Bone marrow (tissue), 2 donors: ENCODE measurements around the gene BDKRB1.

Experiments
- DNase-seq, 2 donors: peaks; one replicate each; lab custom pipeline; 2025; lab: John Stamatoyannopoulos, UW

The BDKRB1 gene

DNA sequence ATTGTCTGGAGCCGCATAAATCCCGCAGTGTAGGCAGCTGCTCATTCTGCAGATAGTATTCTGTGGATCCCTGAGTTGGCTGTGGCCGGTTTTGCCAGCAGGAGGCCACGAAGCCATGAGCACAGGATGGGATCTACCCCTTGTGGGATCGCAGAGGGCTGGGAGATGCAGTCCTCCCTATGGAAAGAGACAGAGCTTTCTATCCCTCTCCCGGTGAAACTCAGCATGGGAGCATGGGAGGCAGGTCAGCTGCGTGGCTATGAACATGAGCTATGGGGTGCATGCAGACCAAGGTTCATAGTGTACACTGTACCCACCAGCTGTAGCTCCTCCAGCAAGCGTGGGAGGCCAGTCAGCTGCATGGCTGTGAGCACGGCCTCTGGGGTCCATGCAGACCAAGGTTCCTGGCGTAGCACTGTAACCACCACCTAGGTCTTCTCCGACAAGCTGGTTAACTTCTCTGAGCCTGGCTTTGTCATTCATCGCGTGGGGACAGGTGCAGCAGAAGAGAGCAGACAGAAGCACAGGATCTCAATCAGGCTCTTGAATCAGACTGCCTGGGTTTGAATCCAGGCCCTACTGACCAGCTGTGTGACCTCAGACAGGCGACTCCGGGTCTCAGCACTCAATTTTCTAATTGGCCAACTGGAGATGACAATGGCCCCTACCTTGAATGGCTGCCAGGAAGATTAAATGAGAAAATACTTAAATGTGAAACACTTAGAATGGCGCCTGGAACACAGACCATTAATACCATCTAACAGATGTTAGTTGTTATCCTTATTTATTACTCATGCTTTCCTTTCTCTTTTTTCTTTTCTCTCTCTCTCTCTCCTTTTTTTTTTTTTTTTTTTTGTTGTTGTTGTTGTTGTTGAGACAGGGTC is 6.0 kb downstream of the BDKRB1 start:
- DNase-seq = no peak

DNA sequence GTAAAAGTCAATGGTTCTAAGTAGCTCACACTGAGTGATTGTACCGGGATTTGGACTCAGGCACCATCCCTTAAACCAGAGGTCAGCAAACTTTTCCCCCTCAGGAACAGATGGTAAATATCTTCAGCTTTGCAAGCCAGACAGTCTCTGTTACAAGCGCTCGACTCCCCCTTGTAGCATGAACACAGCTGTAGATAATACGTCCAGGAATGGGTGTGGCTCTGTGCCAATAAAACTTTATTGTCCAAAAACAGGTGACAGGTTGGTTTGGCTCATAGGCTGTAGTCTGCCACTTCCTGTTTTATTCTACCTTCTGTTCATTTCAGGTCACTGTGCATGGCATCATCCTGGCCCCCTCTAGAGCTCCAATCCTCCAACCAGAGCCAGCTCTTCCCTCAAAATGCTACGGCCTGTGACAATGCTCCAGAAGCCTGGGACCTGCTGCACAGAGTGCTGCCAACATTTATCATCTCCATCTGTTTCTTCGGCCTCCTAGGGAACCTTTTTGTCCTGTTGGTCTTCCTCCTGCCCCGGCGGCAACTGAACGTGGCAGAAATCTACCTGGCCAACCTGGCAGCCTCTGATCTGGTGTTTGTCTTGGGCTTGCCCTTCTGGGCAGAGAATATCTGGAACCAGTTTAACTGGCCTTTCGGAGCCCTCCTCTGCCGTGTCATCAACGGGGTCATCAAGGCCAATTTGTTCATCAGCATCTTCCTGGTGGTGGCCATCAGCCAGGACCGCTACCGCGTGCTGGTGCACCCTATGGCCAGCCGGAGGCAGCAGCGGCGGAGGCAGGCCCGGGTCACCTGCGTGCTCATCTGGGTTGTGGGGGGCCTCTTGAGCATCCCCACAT is 7.6 kb downstream of the BDKRB1 start:
- no peak for DNase-seq

DNA sequence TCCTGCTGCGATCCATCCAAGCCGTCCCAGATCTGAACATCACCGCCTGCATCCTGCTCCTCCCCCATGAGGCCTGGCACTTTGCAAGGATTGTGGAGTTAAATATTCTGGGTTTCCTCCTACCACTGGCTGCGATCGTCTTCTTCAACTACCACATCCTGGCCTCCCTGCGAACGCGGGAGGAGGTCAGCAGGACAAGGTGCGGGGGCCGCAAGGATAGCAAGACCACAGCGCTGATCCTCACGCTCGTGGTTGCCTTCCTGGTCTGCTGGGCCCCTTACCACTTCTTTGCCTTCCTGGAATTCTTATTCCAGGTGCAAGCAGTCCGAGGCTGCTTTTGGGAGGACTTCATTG is 8.2 kb downstream of the BDKRB1 start:
- DNase-seq = no peak

DNA sequence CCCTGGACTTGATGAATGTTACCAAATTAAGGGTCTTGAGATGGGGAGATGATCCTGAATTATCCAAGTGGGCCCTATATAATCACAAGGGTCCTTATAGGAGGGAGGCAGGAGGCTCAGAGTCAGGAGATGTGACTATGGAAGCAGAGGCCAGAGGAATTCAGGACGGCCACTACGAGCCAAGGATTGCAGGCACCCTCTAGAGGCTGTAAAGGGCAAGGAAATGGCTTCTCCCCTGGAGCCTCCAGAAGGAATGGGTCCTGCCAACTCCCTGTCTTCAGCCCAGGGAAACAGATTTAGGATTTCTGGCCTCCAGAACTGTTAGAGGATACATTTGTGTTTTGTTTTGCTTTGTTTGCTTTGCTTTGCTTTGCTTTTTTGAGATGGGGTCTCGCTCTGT is 8.8 kb downstream of the BDKRB1 start:
- DNase-seq = no peak

DNA sequence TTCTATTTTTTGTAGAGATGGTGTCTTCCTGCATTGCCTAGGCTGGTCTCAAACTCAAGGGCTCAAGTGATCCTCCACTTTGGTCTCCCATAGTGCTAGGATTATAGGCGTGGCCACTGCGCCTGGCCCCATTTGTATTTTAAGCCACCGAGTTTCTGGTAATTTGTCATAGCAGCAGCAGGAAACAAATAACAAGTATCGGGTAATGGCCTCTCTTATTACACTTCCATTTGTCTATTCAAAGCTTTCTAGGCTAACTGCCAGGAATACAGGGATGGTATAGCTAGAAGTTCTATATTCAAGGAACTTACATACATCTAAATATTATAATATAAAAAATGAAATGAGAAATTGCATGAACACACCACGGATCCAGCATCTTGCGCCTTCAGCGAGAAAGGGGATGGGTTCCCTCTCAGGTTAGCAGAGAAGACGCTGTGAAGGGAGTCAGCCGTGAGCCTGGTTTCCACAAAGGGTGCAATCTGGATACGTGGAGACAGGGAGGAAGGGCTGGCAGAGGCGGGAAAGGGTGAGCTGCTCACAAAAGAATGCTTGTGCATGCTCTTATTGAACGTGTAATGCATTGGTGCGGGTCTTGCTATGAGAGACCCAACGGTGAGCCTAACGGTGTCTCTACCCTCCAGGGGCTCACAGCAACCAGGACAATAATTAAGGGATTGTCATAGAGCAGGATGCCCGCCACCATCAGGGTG is 9.5 kb downstream of the BDKRB1 start:
- no peak for DNase-seq

DNA sequence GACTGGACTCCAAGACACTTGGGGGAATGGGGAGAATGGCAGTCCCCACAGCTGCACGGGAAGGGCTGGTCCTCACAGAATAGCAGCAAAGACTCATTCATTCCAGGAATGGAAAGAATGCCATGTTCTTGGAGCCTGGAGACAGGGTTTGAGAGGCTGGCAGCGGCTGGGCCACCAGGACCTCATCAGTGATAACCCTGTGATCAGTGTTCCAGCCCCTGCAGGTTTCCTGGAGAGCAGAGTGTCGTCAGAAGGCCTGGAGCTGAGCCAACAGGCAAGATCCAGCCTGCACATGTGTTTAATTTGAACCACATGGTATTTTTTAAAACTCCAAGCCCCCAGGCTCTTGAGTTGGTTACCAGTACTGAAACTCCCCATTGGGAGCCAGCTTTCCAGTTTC is 11.3 kb downstream of the BDKRB1 start:
- no peak for DNase-seq

DNA sequence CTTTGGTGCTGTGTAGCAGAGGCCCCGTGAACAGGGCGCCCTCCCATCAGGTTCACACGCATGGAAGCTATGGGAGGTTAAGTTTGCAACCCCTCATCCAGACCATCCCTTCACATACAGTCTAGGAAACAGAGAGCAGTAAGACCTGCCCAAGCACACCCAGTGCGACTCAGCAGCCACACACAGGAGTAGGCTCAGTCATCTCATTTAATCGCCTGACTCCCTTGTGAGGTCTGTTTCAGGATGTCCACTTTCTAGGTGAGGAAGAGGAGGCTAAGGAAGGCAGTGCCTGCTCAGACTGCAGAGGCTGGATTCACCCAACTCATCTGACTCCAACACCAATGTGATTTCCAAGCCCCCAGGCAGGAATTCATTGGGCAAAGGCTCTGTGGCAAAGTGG is 11.9 kb downstream of the BDKRB1 start:
- DNase-seq = no peak

DNA sequence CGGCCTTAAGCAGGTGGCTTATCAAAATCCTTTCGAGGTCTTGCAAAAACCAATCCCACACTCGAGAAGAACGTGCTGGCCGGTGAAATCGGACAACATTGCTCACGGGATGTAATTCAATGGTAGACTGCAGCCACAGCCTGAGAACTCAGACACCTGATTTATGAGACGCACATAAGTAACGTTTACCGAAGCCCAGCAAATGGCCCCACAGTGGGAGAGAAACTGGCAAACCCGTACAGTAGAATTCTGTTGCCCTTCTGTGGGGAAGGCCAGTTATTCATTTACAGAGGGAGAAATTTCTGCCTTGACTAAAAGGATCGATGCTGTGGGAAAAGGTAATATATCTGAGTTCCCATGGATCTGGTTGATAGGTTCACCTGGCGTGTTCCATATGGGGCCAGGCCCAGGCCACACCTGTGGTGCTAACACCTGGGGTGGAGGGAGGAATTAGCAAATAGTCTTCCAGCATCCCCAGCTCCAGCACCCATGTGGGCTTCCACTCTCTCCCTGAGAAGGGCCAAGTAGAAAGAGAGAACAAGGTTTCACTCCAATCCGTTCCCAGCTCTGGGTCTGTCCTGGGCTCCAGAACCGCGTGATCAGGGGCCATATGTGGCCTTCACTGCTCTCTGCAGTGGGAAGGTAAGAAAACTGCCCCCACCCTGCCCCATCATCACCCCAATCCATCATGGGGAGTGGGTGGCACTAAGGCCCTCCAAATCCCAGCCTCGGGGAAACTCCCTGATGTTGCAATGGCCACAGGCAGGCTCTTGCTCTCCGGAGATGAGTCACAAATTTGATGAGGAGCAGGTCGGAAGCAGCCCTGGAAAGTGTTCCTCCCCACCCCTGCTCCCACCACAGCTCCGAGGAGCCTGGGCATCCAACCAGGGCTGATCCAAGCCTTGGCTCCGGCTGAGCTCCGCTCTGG is 12.7 kb downstream of the BDKRB1 start:
- DNase-seq = no peak

DNA sequence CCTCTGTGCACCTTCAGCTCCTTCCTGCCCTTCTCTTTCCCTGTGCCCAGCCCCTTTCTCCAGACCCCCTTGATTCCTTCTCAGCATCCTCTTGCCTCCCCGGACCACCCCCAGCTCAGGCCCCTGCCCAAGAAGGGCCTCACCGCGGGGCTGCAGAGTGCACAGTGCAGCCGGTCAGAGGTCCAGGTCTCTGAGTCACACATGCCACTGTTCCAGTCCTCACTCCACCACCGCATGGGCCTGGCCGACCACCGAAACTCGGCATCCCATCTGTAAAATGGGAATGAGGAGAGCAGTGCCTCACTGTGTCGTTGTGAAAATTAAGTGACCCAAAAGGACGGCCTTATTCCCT is 13.3 kb downstream of the BDKRB1 start:
- no peak for DNase-seq

DNA sequence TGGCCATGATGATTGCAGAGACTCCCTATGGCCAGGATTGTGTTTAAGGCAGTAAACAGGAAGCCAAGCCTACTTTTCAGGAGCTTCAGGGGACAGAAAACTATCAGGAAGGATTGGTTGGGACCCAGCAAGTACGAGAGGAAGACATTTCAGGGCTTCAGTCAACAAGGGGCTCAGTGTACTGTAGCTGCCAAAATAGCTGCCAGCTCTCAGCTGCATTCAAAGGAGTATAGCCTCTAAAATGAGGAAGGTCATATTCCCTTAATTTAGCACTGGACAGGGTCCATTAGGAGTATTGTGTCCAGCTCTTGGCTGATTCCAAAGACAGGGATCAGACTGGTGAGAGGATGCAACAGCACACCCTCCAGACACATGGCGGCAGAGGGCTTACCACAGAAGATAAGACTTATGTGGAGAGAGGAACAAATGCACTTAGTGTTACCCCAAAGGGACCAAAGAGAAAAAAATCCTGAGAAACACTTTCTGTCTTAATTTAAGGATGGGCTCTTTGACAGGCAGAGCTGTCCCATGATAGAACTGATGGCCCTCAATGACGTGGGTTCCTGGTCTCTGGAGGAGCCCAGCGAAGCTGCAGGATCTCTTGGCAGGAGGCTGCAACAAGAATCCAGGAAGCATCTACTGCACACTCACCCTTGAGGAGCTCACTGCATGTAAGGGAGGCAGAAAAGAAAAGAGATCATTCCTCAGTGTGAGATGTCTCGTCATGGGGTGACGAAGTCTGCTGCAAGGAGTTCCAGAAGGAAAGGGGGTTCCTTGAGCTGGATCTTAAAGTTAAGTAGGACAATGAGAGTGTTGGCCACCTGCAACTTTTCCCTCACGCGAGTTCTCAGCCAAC is 14.8 kb downstream of the BDKRB1 start:
- DNase-seq = no peak

DNA sequence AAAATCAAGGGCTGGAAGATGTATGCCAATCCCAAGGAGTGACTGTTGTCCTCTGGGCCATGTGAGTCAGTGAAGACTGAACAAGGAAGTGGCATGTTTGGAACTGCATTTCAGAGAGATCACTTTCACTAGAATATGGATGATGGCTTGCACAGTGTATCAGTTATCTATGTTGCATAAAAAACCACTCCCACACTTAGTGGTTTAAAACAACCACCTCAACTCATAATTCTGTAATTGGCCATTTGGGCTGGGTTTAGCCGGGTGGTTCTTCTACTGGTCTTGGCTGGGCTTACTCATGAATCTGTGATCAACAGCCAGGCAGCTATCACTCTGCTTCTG is 15.4 kb downstream of the BDKRB1 start:
- no peak for DNase-seq

DNA sequence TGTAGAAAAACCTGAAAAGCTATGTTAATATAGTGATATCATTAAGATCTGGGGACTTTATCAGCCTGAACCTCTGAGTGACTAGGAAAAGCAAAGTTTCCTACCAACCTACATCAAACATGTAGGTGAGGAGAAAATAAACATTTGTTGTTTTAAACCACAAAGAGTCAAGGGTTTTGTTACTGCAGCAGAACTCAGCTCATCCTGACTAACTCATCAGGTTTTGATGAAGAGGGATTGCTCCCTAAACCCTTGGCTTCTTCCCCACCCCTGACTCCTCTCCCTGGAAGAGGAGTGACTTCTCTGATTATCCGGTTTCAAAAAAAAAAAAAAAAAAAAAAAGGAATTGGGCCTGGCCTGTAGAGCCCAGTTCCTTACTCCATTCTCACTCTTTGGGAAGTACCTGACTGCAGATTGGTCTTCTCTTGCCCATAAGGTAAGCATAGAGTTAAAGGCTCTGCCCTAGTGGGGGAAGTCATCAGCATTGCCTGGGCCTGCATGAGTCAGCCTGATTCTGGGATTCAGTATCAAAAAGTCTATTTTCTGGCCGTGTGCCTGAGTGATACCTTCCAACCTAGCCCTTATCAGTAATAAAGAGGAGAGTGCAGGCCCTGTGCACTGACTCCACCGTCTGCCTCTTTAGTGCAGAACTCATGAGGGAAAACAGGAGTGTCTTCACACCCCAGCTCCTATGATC is 16.9 kb downstream of the BDKRB1 start:
- DNase-seq = no peak

DNA sequence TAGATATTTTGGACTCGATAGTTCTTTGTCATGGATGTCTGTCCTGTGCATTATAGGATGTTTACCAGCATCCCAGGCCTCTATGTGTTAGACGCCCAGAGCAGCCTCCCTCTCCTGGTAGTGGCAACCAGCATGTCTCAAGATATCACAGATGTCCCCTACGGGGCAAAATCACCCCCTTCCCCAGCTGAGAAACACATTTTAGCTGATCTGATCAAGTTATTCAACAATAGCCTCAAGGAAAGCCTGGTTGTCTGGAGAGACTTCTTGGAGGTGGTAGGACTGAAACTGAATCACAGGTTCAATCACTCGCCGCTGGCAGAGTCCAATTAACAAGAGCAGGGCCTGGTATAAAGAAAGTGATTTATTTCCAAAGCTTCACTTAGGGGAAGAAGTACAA is 17.6 kb downstream of the BDKRB1 start:
- no peak for DNase-seq

DNA sequence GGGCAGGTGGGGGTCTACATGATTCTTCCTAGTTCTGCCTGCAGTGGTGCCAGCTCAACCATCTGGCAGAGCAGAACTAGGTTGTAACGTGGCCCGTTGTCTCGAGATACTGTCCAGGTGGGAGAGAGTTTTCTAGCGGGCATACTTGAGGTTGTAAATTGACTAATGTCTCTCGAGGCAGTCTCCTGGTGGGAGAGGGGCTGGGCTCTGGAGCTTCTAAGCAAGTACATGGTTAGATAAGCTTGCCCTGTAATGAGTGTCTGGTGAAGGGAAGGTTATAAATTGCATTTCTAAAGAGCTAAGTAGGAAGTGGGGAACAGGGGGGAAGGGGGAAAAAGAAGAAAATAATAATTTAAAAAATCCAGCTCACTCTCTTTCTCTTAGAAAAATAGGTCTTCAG is 18.1 kb downstream of the BDKRB1 start:
- DNase-seq = no peak

DNA sequence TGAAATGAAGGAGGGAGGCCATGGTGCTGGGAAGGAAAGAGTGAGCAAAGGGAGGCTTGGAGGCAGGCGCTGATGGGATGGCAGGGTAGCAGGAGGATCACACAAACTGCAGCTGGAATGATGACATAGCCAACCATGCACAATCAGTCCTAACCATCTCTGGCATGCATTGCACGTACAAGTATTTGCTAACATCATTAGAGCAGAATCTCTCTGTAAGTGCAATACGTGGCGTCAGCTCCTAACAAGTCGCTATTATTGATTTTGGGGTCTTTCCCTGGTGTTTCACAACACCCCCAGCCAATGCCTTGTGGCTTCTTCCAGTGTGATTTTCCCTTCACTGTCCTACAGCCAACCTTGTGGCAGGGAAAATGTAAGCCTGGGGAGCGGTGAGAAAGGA is 18.5 kb downstream of the BDKRB1 start:
- DNase-seq = no peak

DNA sequence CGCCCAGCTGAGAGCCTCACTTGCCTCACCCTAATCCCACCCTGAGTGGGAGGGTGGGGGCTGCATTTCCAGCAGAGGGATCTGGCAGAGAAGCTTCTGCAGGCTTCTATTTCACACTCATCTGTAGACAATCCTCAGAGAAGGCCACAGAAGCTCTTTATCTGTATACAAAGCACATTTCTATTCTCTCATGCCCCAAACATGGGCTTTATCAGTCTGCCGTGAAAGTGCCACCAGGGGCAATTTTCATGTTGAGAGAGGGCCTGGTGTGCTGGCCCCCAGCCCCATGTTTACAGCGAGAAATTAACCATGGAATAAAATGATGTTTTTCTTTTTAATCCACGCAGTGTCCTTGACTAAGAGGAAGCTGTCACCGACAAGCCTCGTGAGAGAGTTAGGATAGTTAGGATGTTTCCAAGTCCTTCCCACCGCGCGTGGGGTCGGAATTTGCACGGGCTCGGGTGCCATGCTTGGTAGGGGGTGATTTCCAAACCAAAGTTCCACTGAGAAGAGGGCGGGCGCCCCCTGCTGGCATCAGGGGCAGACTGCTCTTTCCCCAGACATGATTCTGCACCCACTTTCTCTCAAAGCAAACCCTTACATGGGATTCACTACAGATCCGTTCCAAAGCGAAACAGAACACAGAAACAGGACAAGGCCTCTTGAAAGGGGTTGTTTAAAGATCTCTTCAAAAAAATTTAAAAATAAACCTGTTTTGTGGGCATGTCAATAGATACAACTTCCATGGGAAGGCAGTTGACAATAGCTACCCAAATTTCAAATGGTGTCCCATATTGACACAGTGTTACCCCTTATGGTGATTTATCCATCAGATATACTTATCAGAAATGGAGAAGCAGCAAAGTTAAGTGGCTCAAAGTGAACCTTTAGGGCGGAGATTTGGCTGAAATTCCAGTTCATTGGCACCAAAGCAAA is 19.4 kb downstream of the BDKRB1 start:
- DNase-seq = peak; percentile 9 to 18

DNA sequence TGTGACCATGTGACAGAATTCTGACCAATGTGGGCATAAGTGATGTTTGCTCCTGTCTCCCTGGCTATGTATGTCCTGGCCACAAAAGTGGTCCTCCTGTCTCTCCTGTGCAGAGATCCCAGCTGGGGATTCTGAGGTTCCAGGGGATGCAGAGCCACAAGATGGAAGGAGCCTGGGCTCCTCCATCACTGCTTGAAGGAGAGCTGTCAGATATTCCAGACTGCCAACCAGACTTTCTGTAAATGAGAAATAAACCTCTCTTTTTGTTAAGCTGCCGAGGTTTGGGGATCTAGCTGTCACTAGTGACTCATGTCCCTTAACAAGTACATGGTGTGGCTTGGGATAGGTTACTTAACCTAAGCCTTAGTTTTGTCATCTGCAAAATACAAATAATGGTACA is 21.9 kb downstream of the BDKRB1 start:
- no peak for DNase-seq

DNA sequence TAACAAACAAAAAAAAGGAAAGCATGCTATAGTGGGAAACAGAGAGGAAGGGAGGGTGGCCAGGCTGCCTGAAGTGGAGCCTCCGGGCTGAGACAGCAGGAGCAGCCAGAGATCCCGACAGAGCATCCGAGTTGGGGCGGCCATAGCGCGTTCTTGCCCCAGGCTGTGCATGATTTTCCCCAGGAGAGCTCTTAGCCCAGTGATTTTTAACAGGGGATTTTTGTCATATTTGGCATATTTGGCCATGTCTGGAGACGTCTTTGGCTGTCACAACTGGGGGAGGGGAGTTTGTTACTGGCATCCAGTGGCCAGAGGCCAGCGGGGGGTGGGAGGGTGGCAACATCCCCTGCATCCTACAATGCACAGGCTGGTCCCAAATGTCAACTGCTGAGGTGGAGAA is 23.6 kb downstream of the BDKRB1 start:
- no peak for DNase-seq

DNA sequence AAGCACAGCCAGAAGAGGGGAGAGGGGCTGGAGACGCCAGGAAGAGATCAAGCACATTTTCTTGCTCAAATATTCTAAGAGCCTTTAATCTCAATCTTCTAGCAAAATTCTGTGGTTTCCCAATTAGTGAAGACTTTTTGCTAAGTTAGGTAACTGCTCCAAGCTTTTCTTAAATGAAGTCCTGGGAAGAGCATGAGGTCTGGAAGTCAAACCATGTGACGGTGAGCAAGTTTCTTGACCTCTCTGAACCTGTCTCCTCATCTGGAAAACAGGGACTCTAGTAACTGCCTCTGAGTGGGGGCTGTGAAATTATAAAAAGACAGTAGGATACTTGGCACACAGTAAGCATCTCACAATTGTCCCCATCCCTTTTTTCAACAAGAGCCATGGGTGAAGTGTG is 24.1 kb downstream of the BDKRB1 start:
- no peak for DNase-seq
